HepG2 (cell line): ENCODE results near the gene UPK1A. TPM values are rescaled to one million over a fixed set of nuclear protein-coding genes. Genes with fewer than 3 reads are reported as not detected.

Experiments
- ATAC-seq: fragments of 200-7000 bp; cut with Tn5 transposase; 3 replicates; pipeline ENCODE4 v1.9.1; 2020; ENCODE audit warnings: mild to moderate bottlenecking, moderate library complexity
- BruUV-seq: library from RNA; stranded (reverse); fragments of 400-500 nt; replicated peaks from 2 replicates; lab custom pipeline; 2021; lab: Mats Ljungman, UMichigan
- CTCF ChIA-PET: fragments of 300-600 bp; formaldehyde crosslinking; extraction: SDS; loops from one replicate; lab custom pipeline; 2021; ENCODE audit warnings: low total read pairs, inconsistent platforms, low intra/inter-chr PET ratio; lab: Yijun Ruan, JAX
- POLR2A ChIA-PET: fragments of 350-600 bp; sonication (Branson Sonifier 250); formaldehyde crosslinking; loops from one replicate; lab custom pipeline; 2020; ENCODE audit warnings: antibody characterized with exemption, inconsistent platforms; lab: Yijun Ruan, JAX
- DNase-seq: peaks from one replicate; pipeline ENCODE4 v3.0.0-alpha.2; 2015; ENCODE audit warnings: low spot score
- FAIRE-seq: peaks from 3 replicates; lab custom pipeline; 2011; peaks lifted over from hg19 to GRCh38; lab: Jason Lieb, UNC
- H2AFZ ChIP-seq: one replicate; pipeline ENCODE4 v1.6.1; 2011; ENCODE audit warnings: low read length, inconsistent platforms
- H3K27ac ChIP-seq: fragments of 300-600 bp; 3 replicates; pipeline ENCODE4 v1.8.0; 2011; ENCODE audit warnings: mixed run types, mild to moderate bottlenecking, mixed read lengths, low read length, inconsistent platforms; ENCODE audit not compliant: insufficient read depth; ENCODE audit errors: extremely low read length
- H3K27me3 ChIP-seq, 2 experiments: fragments of 200-600 bp in 1 of 2; 2 replicates in 1 of 2; 3 replicates in 1 of 2; pipeline versions ENCODE4 v1.6.0 to v1.8.0; 2011; ENCODE audit warnings: low read length in 2 of 2, mild to moderate bottlenecking in 2 of 2, moderate library complexity in 2 of 2, inconsistent platforms in 1 of 2; ENCODE audit not compliant: insufficient read depth in 2 of 2, control insufficient read depth in 1 of 2
- H3K36me3 ChIP-seq, 2 experiments: fragments of 200-600 bp in 1 of 2; replicated peaks in 1 of 2; 2 replicates in 1 of 2; 3 replicates in 1 of 2; pipeline versions ENCODE4 v1.5.1 to v1.8.0; 2011; ENCODE audit warnings: low read length in 2 of 2, inconsistent platforms in 1 of 2; ENCODE audit not compliant: insufficient read depth in 2 of 2, control insufficient read depth in 1 of 2
- H3K4me1 ChIP-seq: 2 replicates; pipeline ENCODE4 v1.5.1; 2012; ENCODE audit warnings: low read length, inconsistent platforms; ENCODE audit not compliant: insufficient read depth
- H3K4me2 ChIP-seq: 2 replicates; pipeline ENCODE4 v1.6.0; 2011; ENCODE audit warnings: low read depth, low read length, inconsistent platforms
- H3K4me3 ChIP-seq, 3 experiments: fragments of 200-600 bp in 1 of 3; sonication (generic), shearing (Covaris generic) in 1 of 3; replicated peaks in 1 of 3; 2 replicates each; pipeline ENCODE4 v1.5.1; 2011 to 2016; ENCODE audit warnings: low read length in 3 of 3, inconsistent platforms in 2 of 3, low read depth in 2 of 3, mild to moderate bottlenecking in 2 of 3, control low read depth in 1 of 3, mixed read lengths in 1 of 3; ENCODE audit not compliant: insufficient read depth in 1 of 3
- H3K79me2 ChIP-seq: one replicate; pipeline ENCODE4 v1.6.1; 2011; ENCODE audit warnings: low read length, inconsistent platforms; ENCODE audit not compliant: insufficient read depth
- H3K9ac ChIP-seq: 2 replicates; pipeline ENCODE4 v1.6.0; 2011; ENCODE audit warnings: mild to moderate bottlenecking, low read depth, low read length, inconsistent platforms; ENCODE audit not compliant: insufficient read depth
- H3K9me3 ChIP-seq: 2 replicates; pipeline ENCODE4 v1.5.1; 2012; ENCODE audit warnings: mild to moderate bottlenecking, low read length
- H4K20me1 ChIP-seq: 2 replicates; pipeline ENCODE4 v1.6.0; 2011; ENCODE audit warnings: inconsistent platforms, mild to moderate bottlenecking, low read length, moderate library complexity; ENCODE audit not compliant: insufficient read depth
- CHCHD3 ChIP-seq: sonication (generic); formaldehyde crosslinking; IDR thresholded peaks from 2 replicates; pipeline ENCODE4 v1.8.0; 2022; ENCODE audit warnings: mild to moderate bottlenecking, missing genetic modification reagents, moderate library complexity
- HDAC1 ChIP-seq: sonication (generic); formaldehyde crosslinking; IDR thresholded peaks from 2 replicates; pipeline ENCODE4 v1.5.1; 2020; ENCODE audit warnings: mild to moderate bottlenecking, missing genetic modification reagents
- JUN ChIP-seq: sonication (generic); formaldehyde crosslinking; IDR thresholded peaks from 2 replicates; pipeline ENCODE4 v1.4.0; 2020; ENCODE audit warnings: mild to moderate bottlenecking, missing genetic modification reagents
- MED1 ChIP-seq: sonication (generic); formaldehyde crosslinking; IDR thresholded peaks from 2 replicates; pipeline ENCODE4 v1.4.0; 2020; ENCODE audit warnings: missing genetic modification reagents
- MEIS2 ChIP-seq: sonication (generic); formaldehyde crosslinking; IDR thresholded peaks from 2 replicates; pipeline ENCODE4 v1.9.0; 2021; ENCODE audit warnings: mild to moderate bottlenecking, missing genetic modification reagents
- THRA ChIP-seq: sonication (generic); formaldehyde crosslinking; IDR thresholded peaks from 2 replicates; pipeline ENCODE4 v1.4.0; 2020; ENCODE audit warnings: missing genetic modification reagents, borderline replicate concordance
- ZBTB1 ChIP-seq: sonication (generic); formaldehyde crosslinking; IDR thresholded peaks from 2 replicates; pipeline ENCODE4 v1.4.0; 2020; ENCODE audit warnings: missing genetic modification reagents, borderline replicate concordance
- ZNF235 ChIP-seq: sonication (generic); formaldehyde crosslinking; IDR thresholded peaks from 2 replicates; pipeline ENCODE4 v1.8.1; 2023; ENCODE audit warnings: mild to moderate bottlenecking, missing genetic modification reagents, borderline replicate concordance
- ZNF670 ChIP-seq: sonication (generic); formaldehyde crosslinking; IDR thresholded peaks from 2 replicates; pipeline ENCODE4 v1.8.0; 2022; ENCODE audit warnings: mild to moderate bottlenecking, missing genetic modification reagents, borderline replicate concordance
- ZNF768 ChIP-seq: sonication (generic); formaldehyde crosslinking; IDR thresholded peaks from 2 replicates; pipeline ENCODE4 v1.4.0; 2020; ENCODE audit warnings: missing genetic modification reagents
- WGBS: methylation state at CpG from one replicate; pipeline ENCODE4 v1.1.6; 2017; ENCODE audit warnings: low lambda C conversion rate; 5-methylcytosine and 5-hydroxymethylcytosine counted together
- in situ Hi-C: cut with HindIII; loops from 2 replicates; pipeline ENCODE4 v1.10.0; 2017; ENCODE audit warnings: low pct_unique_long_range_greater_than_20kb; ENCODE audit not compliant: extremely low pct_ligation_motif_present
- intact Hi-C: fragments of 100-400 bp; cut with micrococcal nuclease; formaldehyde crosslinking; loops from one replicate; pipeline ENCODE4 v1.10.0; 2022; ENCODE audit not compliant: unreplicated experiment
- polyA plus RNA-seq, 8 experiments: library from polyadenylated mRNA; depleted of rRNA in 3 of 8; stranded (reverse) in 7 of 8; unstranded in 1 of 8; fragments of >200 nt; fragmentation: Illumina TruSeq in 4 of 8; extraction: Trizol in 4 of 8; gene quantifications; 2 replicates each; pipeline versions ENCODE4 v1.2.1 to v1.2.3, GENCODE V29; 2011 to 2016; ENCODE audit warnings: low read depth in 4 of 8, missing spikeins in 1 of 8, mixed read lengths in 1 of 8; ENCODE audit not compliant: insufficient read depth in 1 of 8
- total RNA-seq, 5 experiments: library from RNA; depleted of rRNA; stranded (reverse); fragments of >200 nt; fragmentation: Illumina TruSeq; extraction: Trizol; gene quantifications; 2 replicates each; pipeline ENCODE4 v1.2.3, GENCODE V29; 2016; ENCODE audit warnings: low read depth in 1 of 5

Gene UPK1A
- total and polyA plus RNA-seq, 2 of the 13 experiments (the other 11 are each of a cell fraction or from before 2014, with no cell fraction given): 2.9 TPM; not detected in 1

- Histone ChIP-seq H3K27ac (no peak overlapping the region), H3K4me1 (peaks cover 6% of the 10 kb centered on the region), H3K36me3 (peaks cover 22 to 45% of the 10 kb centered on the region in 2 experiments), H3K27me3 (no peaks in the 10 kb centered on the region), H3K4me2 (no peak overlapping the region), H3K9ac (no peak overlapping the region), H4K20me1 (no peaks in the 10 kb centered on the region), H3K79me2 (peaks cover 4% of the 10 kb centered on the region), H3K4me3 (no peak overlapping the region), H2AFZ (no peak overlapping the region), H3K9me3 (no peaks in the 10 kb centered on the region)
- WGBS: 95% methylated on average over 4 of the region's 4 CpGs
- BruUV-seq: no TSS peak
- ChIA-PET CTCF (no interaction called here), POLR2A (no interaction called here)
- no peak for ATAC-seq
- no peak for FAIRE-seq
- intact Hi-C loops: no loop called here
- no peak for TF ChIP-seq JUN
- TF ChIP-seq HDAC1: no peak
- no peak for TF ChIP-seq THRA
- TF ChIP-seq ZBTB1: no peak
- no peak for TF ChIP-seq ZNF235 (CRISPR knock-in tag)
- no peak for TF ChIP-seq ZNF670 (CRISPR knock-in tag)
- no peak for TF ChIP-seq CHCHD3 (CRISPR knock-in tag)
- TF ChIP-seq MED1 (CRISPR knock-in tag): no peak
- DNase-seq: no peak
- in situ Hi-C loops: no loop called here
These were observed 10.7 kb upstream of the UPK1A start for GRCh38 chr19:35655600-35655999.

GRCh38 chr19:35656700-35657099 is 9.6 kb upstream of the UPK1A start:
- Histone ChIP-seq H3K36me3 (peaks cover 17 to 36% of the 10 kb centered on the region in 2 experiments), H3K4me3 (no peak overlapping the region), H3K4me1 (peaks cover 14% of the 10 kb centered on the region), H3K27ac (no peak overlapping the region), H3K79me2 (no peaks in the 10 kb centered on the region), H3K9me3 (no peaks in the 10 kb centered on the region), H2AFZ (no peak overlapping the region), H3K9ac (no peak overlapping the region), H3K4me2 (no peak overlapping the region), H4K20me1 (no peaks in the 10 kb centered on the region), H3K27me3 (no peaks in the 10 kb centered on the region)
- FAIRE-seq (no peak), DNase-seq (no peak), ATAC-seq (no peak)
- in situ Hi-C loops (no loop called here), intact Hi-C loops (no loop called here)
- 94% methylated on average over 6 of the region's 6 CpGs for WGBS
- TF ChIP-seq MEIS2 (CRISPR knock-in tag) (no peak), ZNF768 (CRISPR knock-in tag) (peak; percentile 32; the same call in 1 of the 2 replicates)
- ChIA-PET CTCF (no interaction called here), POLR2A (no interaction called here)
- no TSS peak for BruUV-seq
